ENCODE results near the gene DPEP1. TPM values are rescaled to one million over a fixed set of nuclear protein-coding genes. Genes with fewer than 3 reads are reported as not detected.
A peak's percentile ranks its signal among the peaks of the same experiment; 100 is the strongest.

The DPEP1 gene
- total RNA-seq, 6 experiments from 2014 or later, result 0.93 TPM; not detected in 5

GRCh38 chr16:89655062-89655643 lies 41.7 kb downstream of the DPEP1 start:
- TF ChIP-seq CTCF (IDR thresholded peaks at IDR 0.05), result no peak
- TF ChIP-seq POLR2A (IDR thresholded peaks at IDR 0.05), result no peak
- no peaks in the 10 kb centered on the region for H3K9me3 ChIP-seq
- ATAC-seq (no peak), DNase-seq (no peak)
- peaks cover 0 to 13% (median 0%) of the 10 kb centered on the region in 4 donors for H3K4me1 ChIP-seq
- H3K27ac ChIP-seq, result no peak overlapping the region
- 24% methylated on average over 2 of the region's 10 CpGs for WGBS (ENCODE audit: insufficient coverage, low coverage, low lambda C conversion rate, missing lambda C conversion rate)
- no peaks in the 10 kb centered on the region for H3K36me3 ChIP-seq
- H3K4me3 ChIP-seq, result no peak overlapping the region
- H3K27me3 ChIP-seq, result no peaks in the 10 kb centered on the region
- intact Hi-C loops (cut with DNase I), result no loop called here

- H3K36me3 ChIP-seq, result no peaks in the 10 kb centered on the region
- intact Hi-C loops (cut with DNase I), result no loop called here
- H3K4me1 ChIP-seq, result peaks cover 0 to 13% (median 0%) of the 10 kb centered on the region in 4 donors
- H3K9me3 ChIP-seq, result no peaks in the 10 kb centered on the region
- peak overlapping the region; percentile 83 to 100 (median 98) for H3K4me3 ChIP-seq
- no peak overlapping the region for H3K27ac ChIP-seq
- ATAC-seq (no peak), DNase-seq (no peak)
- 27% methylated on average over 19 of the region's 32 CpGs for WGBS (ENCODE audit: insufficient coverage, low coverage, low lambda C conversion rate, missing lambda C conversion rate)
- no peaks in the 10 kb centered on the region for H3K27me3 ChIP-seq
- no peak for TF ChIP-seq CTCF (IDR thresholded peaks at IDR 0.05)
- TF ChIP-seq POLR2A (IDR thresholded peaks at IDR 0.05), result no peak
Observed at GRCh38 chr16:89656435-89657121, 43.1 kb downstream of the DPEP1 start.

- Histone ChIP-seq H3K4me3 (peak within 1 kb of the TSS; percentile 83 to 100 (median 98)), H3K4me1 (peaks cover 0 to 13% (median 0%) of the 10 kb centered on the region in 4 donors), H3K27me3 (no peaks in the 10 kb centered on the region), H3K9me3 (no peaks in the 10 kb centered on the region), H3K36me3 (no peaks in the 10 kb centered on the region), H3K27ac (peak within 1 kb of the TSS; percentile 40 to 76 (median 63))
- DNase-seq (peak; percentile 90 to 92 (median 91)), ATAC-seq (peak; percentile 94 to 97 (median 96))
- peak; percentile 46 for TF ChIP-seq POLR2A (IDR thresholded peaks at IDR 0.05)
- TF ChIP-seq CTCF (IDR thresholded peaks at IDR 0.05), result no peak
- intact Hi-C loops (cut with DNase I), result no loop called here
- WGBS (ENCODE audit: insufficient coverage, low coverage, low lambda C conversion rate, missing lambda C conversion rate), result 0% methylated on average over 10 of the region's 99 CpGs
Observed at GRCh38 chr16:89657442-89658220, 44.2 kb downstream of the DPEP1 start, which contains the start of the genes CHMP1A and SPATA33. Gene CHMP1A (minus strand): TSS chr16:89657708. CDS start chr16:89657588, 120 bp downstream. Gene SPATA33 (plus strand): TSS chr16:89657836. CDS start chr16:89657912, 76 bp downstream.

- no peaks in the 10 kb centered on the region for H3K9me3 ChIP-seq
- intact Hi-C loops (cut with DNase I), result no loop called here
- TF ChIP-seq CTCF (IDR thresholded peaks at IDR 0.05), result no peak
- TF ChIP-seq POLR2A (IDR thresholded peaks at IDR 0.05), result no peak
- no peaks in the 10 kb centered on the region for H3K36me3 ChIP-seq
- H3K4me3 ChIP-seq, result peak overlapping the region; percentile 83 to 100 (median 98)
- H3K27me3 ChIP-seq, result no peaks in the 10 kb centered on the region
- ATAC-seq, result peak in 3 of 4 donors; percentile 7 to 31 (median 15)
- peaks cover 0 to 13% (median 0%) of the 10 kb centered on the region in 4 donors for H3K4me1 ChIP-seq
- H3K27ac ChIP-seq, result peak overlapping the region in 2 of 3 donors; percentile 13 to 63
- DNase-seq, result peak in 1 of 3 donors; percentile 57
- 14% methylated on average over 25 of the region's 27 CpGs for WGBS (ENCODE audit: insufficient coverage, low coverage, low lambda C conversion rate, missing lambda C conversion rate)
Observed at GRCh38 chr16:89658221-89658879, 44.9 kb downstream of the DPEP1 start.
